WTC11 (cell line): ENCODE data around the gene USO1.

Experiments
- ATF2 ChIP-seq: sonication (generic); formaldehyde crosslinking; IDR thresholded peaks from 2 replicates; pipeline ENCODE4 v1.8.1; 2022; ENCODE audit warnings: low read depth, missing genetic modification reagents, borderline replicate concordance
- CTCF ChIP-seq: fragments of 200-600 bp; IDR thresholded peaks from 2 replicates; pipeline ENCODE4 v1.8.0; 2022; ENCODE audit warnings: antibody characterized with exemption
- HMGXB4 ChIP-seq: sonication (generic); formaldehyde crosslinking; IDR thresholded peaks from 2 replicates; pipeline ENCODE4 v1.8.1; 2023; ENCODE audit warnings: mild to moderate bottlenecking, moderate library complexity, missing genetic modification reagents
- MAX ChIP-seq: sonication (generic); formaldehyde crosslinking; IDR thresholded peaks from 2 replicates; pipeline ENCODE4 v1.8.0; 2022; ENCODE audit warnings: mild to moderate bottlenecking, missing genetic modification reagents
- PREB ChIP-seq: sonication (generic); formaldehyde crosslinking; IDR thresholded peaks from 2 replicates; pipeline ENCODE4 v1.8.1; 2022; ENCODE audit warnings: mild to moderate bottlenecking, missing genetic modification reagents, moderate library complexity, borderline replicate concordance
- ZNF121 ChIP-seq: sonication (generic); formaldehyde crosslinking; IDR thresholded peaks from 2 replicates; pipeline ENCODE4 v1.8.0; 2023; ENCODE audit warnings: missing genetic modification reagents
- ZNF263 ChIP-seq: sonication (generic); formaldehyde crosslinking; IDR thresholded peaks from 2 replicates; pipeline ENCODE4 v1.8.1; 2022; ENCODE audit warnings: low read depth, mild to moderate bottlenecking, moderate library complexity, missing genetic modification reagents
- ZNF317 ChIP-seq: sonication (generic); formaldehyde crosslinking; IDR thresholded peaks from 2 replicates; pipeline ENCODE4 v1.8.1; 2023; ENCODE audit warnings: low read depth, mild to moderate bottlenecking, moderate library complexity, missing genetic modification reagents, borderline replicate concordance
- ZNF671 ChIP-seq: fragments of 250-450 bp; sonication (Bioruptor Pico); IDR thresholded peaks from 2 replicates; pipeline ENCODE4 v1.8.0; 2021; ENCODE audit warnings: mild to moderate bottlenecking

GRCh38 chr4:75705198-75705977 lies 19.0 kb upstream of the USO1 start:
- TF ChIP-seq CTCF, result no peak
- TF ChIP-seq MAX (CRISPR knock-in tag), result peak; percentile 46; the same call in 1 of the 2 replicates
- no peak for TF ChIP-seq ZNF263 (CRISPR knock-in tag)
- no peak for TF ChIP-seq ATF2 (CRISPR knock-in tag)
- TF ChIP-seq ZNF671, result no peak
- TF ChIP-seq ZNF317, result no peak
- no peak for TF ChIP-seq HMGXB4 (CRISPR knock-in tag)
- no peak for TF ChIP-seq PREB (CRISPR knock-in tag)
- no peak for TF ChIP-seq ZNF121 (CRISPR knock-in tag)
